HUES64 (cell line): ENCODE results near the gene AIPL1.

Experiments
- H3K27ac ChIP-seq: 2 replicates; pipeline ENCODE4 v1.7.0; 2013; ENCODE audit warnings: low read depth, low read length, inconsistent platforms
- H3K27me3 ChIP-seq: 2 replicates; pipeline ENCODE4 v1.6.1; 2013; ENCODE audit warnings: mild to moderate bottlenecking, low read length; ENCODE audit not compliant: insufficient read depth
- H3K36me3 ChIP-seq: 2 replicates; pipeline ENCODE4 v1.6.1; 2013; ENCODE audit warnings: mild to moderate bottlenecking, low read length; ENCODE audit not compliant: insufficient read depth
- H3K4me1 ChIP-seq: 2 replicates; pipeline ENCODE4 v1.6.1; 2013; ENCODE audit warnings: mild to moderate bottlenecking, low read length, moderate library complexity; ENCODE audit not compliant: insufficient read depth
- H3K4me3 ChIP-seq: 2 replicates; pipeline ENCODE4 v1.5.1; 2013; ENCODE audit warnings: mild to moderate bottlenecking, low read length, moderate library complexity
- H3K9ac ChIP-seq: 2 replicates; pipeline ENCODE4 v1.6.1; 2013; ENCODE audit warnings: mild to moderate bottlenecking, low read depth, low read length
- H3K9me3 ChIP-seq: 2 replicates; pipeline ENCODE4 v1.6.1; 2013; ENCODE audit warnings: low read depth, low read length; ENCODE audit not compliant: insufficient read depth
- WGBS: fragments of 150-250, 120-280 bp; methylation state at CpG from one replicate; pipeline ENCODE4 v1.1.7; 2013; ENCODE audit warnings: missing lambda C conversion rate; 5-methylcytosine and 5-hydroxymethylcytosine counted together

Gene AIPL1

DNA sequence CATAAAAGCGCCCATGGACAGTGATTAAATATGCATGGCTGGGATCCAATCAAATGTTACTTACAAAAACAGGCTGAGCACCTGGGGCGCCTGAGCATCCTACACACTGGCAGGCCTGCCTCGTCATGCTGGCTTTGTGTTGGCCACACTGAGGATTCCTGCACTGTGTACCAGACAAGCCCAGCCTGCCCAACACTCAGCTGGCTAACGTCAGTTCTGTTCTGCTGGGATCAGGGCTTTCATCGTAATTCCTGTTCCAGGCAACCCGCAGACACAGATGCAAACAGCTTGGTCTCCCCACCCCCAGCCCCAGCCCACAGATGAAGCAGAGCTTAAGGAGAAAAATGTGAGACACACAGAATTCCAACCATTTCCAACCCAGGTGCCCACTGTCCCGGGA, 40.0 kb upstream of the AIPL1 start:
- no peak overlapping the region for H3K4me3 ChIP-seq
- peaks cover 21% of the 10 kb centered on the region; the same call in 1 of the 2 replicates for H3K4me1 ChIP-seq

GRCh38 chr17:6474376-6474775, 39.5 kb upstream of the AIPL1 start:
- H3K9ac ChIP-seq: no peak overlapping the region
- H3K4me3 ChIP-seq: no peak overlapping the region
- 93% methylated on average over 22 of the region's 22 CpGs for WGBS
- no peak overlapping the region for H3K27ac ChIP-seq
- H3K27me3 ChIP-seq: no peaks in the 10 kb centered on the region
- H3K36me3 ChIP-seq: no peaks in the 10 kb centered on the region
- no peaks in the 10 kb centered on the region for H3K9me3 ChIP-seq
- peaks cover 21% of the 10 kb centered on the region; the same call in 1 of the 2 replicates for H3K4me1 ChIP-seq

More for the DNA sequence above, 40.0 kb upstream of the AIPL1 start:
- Histone ChIP-seq H3K27ac (no peak overlapping the region), H3K36me3 (no peaks in the 10 kb centered on the region), H3K27me3 (no peaks in the 10 kb centered on the region), H3K9me3 (no peaks in the 10 kb centered on the region), H3K9ac (no peak overlapping the region)
- WGBS: 75% methylated on average over 7 of the region's 7 CpGs

GRCh38 chr17:6473128-6473767, 38.3 kb upstream of the AIPL1 start:
- Histone ChIP-seq H3K4me3 (no peak overlapping the region), H3K9ac (no peak overlapping the region), H3K27me3 (no peaks in the 10 kb centered on the region), H3K9me3 (no peaks in the 10 kb centered on the region), H3K27ac (no peak overlapping the region), H3K36me3 (no peaks in the 10 kb centered on the region), H3K4me1 (peaks cover 21% of the 10 kb centered on the region; the same call in 1 of the 2 replicates)
- WGBS: 49% methylated on average over 14 of the region's 14 CpGs

GRCh38 chr17:6472517-6472916, 37.6 kb upstream of the AIPL1 start:
- Histone ChIP-seq H3K27ac (no peak overlapping the region), H3K27me3 (no peaks in the 10 kb centered on the region), H3K36me3 (no peaks in the 10 kb centered on the region), H3K9me3 (no peaks in the 10 kb centered on the region), H3K9ac (no peak overlapping the region), H3K4me3 (no peak overlapping the region), H3K4me1 (peaks cover 21% of the 10 kb centered on the region; the same call in 1 of the 2 replicates)
- 84% methylated on average over 10 of the region's 10 CpGs for WGBS

DNA sequence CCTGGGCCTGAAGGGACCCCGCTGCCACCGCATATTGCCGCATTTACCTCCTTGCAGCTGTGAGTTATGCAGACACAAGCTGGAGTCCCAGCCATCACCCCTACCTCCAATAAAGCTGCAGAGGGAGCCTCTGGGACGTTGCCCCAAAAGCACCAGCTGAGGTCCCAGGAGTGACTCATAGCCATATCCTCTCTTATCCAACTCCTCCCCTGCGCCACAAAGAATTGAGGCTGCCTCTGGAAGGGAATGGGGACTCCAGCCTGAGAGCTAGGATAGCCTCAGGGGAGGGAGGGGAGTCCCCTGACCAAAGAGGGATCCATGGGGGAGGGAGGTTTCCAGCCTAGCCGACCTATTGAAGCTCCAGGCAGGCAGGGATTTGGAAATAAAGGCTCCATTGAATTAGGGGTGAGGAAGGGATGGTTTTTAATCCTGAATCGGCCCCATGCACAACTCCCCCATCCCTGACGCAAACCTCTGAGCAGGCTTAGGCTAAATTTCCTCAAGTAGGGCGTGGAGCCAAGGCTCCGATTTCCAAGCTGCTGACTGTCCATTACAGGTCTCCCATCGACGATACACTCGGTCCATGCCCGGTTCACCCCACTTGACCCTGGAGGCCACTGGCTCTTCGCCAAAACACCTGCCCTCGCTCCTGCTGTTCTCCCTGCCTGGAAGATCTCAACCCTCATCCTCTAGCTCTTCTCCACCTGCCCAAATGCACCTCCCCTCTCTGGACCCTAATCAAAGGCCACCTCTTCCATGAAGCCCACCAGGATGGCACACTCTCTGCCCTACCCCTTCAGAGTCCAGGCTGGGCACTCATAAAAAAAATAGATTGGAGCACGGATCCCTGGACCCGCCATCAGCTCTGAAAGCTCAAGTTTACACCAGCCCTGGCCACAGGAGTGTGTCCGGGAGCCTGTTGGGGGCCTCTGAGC, 36.9 kb upstream of the AIPL1 start:
- Histone ChIP-seq H3K27me3 (no peaks in the 10 kb centered on the region), H3K27ac (no peak overlapping the region), H3K4me1 (peaks cover 21% of the 10 kb centered on the region; the same call in 1 of the 2 replicates), H3K4me3 (no peak overlapping the region), H3K9ac (no peak overlapping the region), H3K9me3 (no peaks in the 10 kb centered on the region), H3K36me3 (no peaks in the 10 kb centered on the region)
- WGBS: 80% methylated on average over 19 of the region's 19 CpGs

DNA sequence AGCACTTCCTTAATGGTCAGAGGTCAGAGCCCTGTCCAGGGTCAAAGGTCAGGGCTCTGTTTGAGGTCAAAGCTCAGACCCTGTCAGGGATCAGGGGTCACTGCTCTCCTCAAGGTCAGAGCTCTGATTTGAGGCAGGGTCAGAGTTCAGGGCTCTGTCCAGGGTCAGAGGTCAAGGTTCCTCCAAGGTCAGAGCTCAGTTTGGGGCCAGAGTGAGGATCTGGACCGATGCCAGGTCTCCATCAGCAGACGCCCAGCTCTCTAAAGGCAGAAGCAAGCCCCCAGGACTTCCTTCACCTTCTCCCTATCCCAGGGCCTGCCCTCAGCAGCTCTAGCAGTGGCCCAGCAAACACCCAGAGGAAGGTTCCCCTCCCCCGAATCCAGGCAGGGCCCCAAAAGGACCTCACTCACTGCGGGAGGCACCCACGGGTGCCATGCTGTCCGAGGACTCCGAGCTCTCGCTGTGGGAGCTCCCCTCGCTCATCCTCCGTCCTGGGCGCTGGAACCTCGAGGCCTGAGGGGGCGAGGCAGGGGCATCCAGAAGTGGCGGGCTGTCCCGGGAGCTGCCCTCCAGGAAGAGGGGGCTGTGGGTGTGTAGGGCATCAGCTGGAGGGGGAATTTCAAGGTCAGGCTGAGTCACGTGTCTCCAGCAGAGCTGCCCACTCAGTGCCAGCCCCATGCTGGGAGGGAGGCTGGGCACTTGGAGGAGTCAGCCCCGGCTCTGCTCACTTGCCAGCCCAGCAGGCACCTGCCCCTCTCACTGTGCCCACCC, 36.0 kb upstream of the AIPL1 start:
- no peaks in the 10 kb centered on the region for H3K27me3 ChIP-seq
- 87% methylated on average over 17 of the region's 17 CpGs for WGBS
- H3K36me3 ChIP-seq: no peaks in the 10 kb centered on the region
- H3K4me1 ChIP-seq: peaks cover 21% of the 10 kb centered on the region; the same call in 1 of the 2 replicates
- no peak overlapping the region for H3K9ac ChIP-seq
- no peak overlapping the region for H3K27ac ChIP-seq
- no peak overlapping the region for H3K4me3 ChIP-seq
- H3K9me3 ChIP-seq: no peaks in the 10 kb centered on the region

DNA sequence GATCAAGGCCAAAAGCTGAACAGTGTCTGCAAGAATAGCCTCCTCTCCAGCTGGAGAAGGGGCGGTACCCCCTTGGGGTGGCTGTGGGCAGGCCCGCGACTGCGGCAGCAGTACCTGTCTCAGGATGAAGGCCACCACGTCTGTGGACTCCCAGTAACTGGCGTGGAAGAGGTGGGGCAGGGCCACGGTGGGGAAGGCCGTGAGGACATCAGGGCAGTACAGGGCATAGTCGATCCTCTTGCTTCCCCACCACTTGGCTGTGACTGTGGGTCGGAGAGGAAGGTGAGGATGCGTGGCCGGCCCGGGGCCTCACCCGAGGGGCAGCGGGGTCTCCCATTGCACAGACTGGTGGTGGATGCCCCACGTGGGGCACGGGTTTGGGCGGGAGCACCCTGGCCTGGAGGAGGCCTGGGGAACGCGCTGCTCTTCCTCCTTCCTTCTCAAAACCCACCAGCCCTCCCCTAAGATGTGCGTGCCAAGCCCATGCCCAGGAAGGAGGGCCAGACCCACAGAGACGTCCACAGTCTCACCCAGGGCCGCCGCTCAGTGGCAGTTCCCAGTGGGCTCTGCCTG, 35.3 kb upstream of the AIPL1 start:
- no peaks in the 10 kb centered on the region for H3K27me3 ChIP-seq
- no peak overlapping the region for H3K27ac ChIP-seq
- no peak overlapping the region for H3K4me3 ChIP-seq
- H3K9ac ChIP-seq: no peak overlapping the region
- H3K4me1 ChIP-seq: peaks cover 20% of the 10 kb centered on the region; the same call in 1 of the 2 replicates
- H3K36me3 ChIP-seq: no peaks in the 10 kb centered on the region
- 95% methylated on average over 24 of the region's 24 CpGs for WGBS
- H3K9me3 ChIP-seq: no peaks in the 10 kb centered on the region

GRCh38 chr17:6468051-6468790, 33.3 kb upstream of the AIPL1 start:
- 88% methylated on average over 23 of the region's 23 CpGs for WGBS
- Histone ChIP-seq H3K27me3 (no peaks in the 10 kb centered on the region), H3K36me3 (no peaks in the 10 kb centered on the region), H3K27ac (no peak overlapping the region), H3K4me1 (peaks cover 19% of the 10 kb centered on the region; the same call in 1 of the 2 replicates), H3K4me3 (no peak overlapping the region), H3K9me3 (no peaks in the 10 kb centered on the region), H3K9ac (no peak overlapping the region)

- H3K27ac ChIP-seq: no peak overlapping the region
Observed at GRCh38 chr17:6467567-6467966, 32.6 kb upstream of the AIPL1 start.

More at GRCh38 chr17:6467567-6467966, 32.6 kb upstream of the AIPL1 start:
- H3K36me3 ChIP-seq: no peaks in the 10 kb centered on the region
- H3K27me3 ChIP-seq: no peaks in the 10 kb centered on the region
- peaks cover 20% of the 10 kb centered on the region; the same call in 1 of the 2 replicates for H3K4me1 ChIP-seq
- H3K9ac ChIP-seq: no peak overlapping the region
- no CpG with 5 or more reads among the region's 1 CpG for WGBS
- no peak overlapping the region for H3K4me3 ChIP-seq
- no peaks in the 10 kb centered on the region for H3K9me3 ChIP-seq
